GM19023 (cell line): ENCODE measurements around the gene ZNF609.

Experiments used
- ATAC-seq: cut with Tn5 transposase; IDR thresholded peaks from one replicate; pipeline ENCODE4 v1.9.1; 2021; ENCODE audit warnings: mild to moderate bottlenecking, moderate library complexity; ENCODE audit not compliant: unreplicated experiment

ZNF609 gene

GRCh38 chr15:64690008-64690407, 229.6 kb downstream of the ZNF609 start:
- no peak for ATAC-seq

GRCh38 chr15:64690578-64691296, 230.4 kb downstream of the ZNF609 start:
- ATAC-seq: no peak

GRCh38 chr15:64691896-64692565, 231.7 kb downstream of the ZNF609 start:
- no peak for ATAC-seq

GRCh38 chr15:64693134-64693533, 232.8 kb downstream of the ZNF609 start:
- no peak for ATAC-seq

- no peak for ATAC-seq
These were observed 234.4 kb downstream of the ZNF609 start for GRCh38 chr15:64694816-64695215.

- ATAC-seq: no peak
These were observed 235.2 kb downstream of the ZNF609 start for GRCh38 chr15:64695561-64695992.

- no peak for ATAC-seq
These were observed 236.1 kb downstream of the ZNF609 start for GRCh38 chr15:64696481-64696880.

- ATAC-seq: no peak
These were observed 237.6 kb downstream of the ZNF609 start for GRCh38 chr15:64697911-64698369.

- ATAC-seq: no peak
These were observed 238.4 kb downstream of the ZNF609 start for GRCh38 chr15:64698823-64699222.

GRCh38 chr15:64699751-64700388, 239.5 kb downstream of the ZNF609 start:
- ATAC-seq: no peak

GRCh38 chr15:64701051-64701450, 240.7 kb downstream of the ZNF609 start:
- no peak for ATAC-seq

GRCh38 chr15:64701482-64702184, 241.3 kb downstream of the ZNF609 start:
- ATAC-seq: no peak

GRCh38 chr15:64702816-64703631, 242.6 kb downstream of the ZNF609 start:
- peak; percentile 97 for ATAC-seq

- no peak for ATAC-seq
These were observed 243.2 kb downstream of the ZNF609 start for GRCh38 chr15:64703632-64703959.

GRCh38 chr15:64705006-64705405, 244.6 kb downstream of the ZNF609 start:
- no peak for ATAC-seq

- ATAC-seq: no peak
These were observed 245.9 kb downstream of the ZNF609 start for GRCh38 chr15:64706011-64706911.

- ATAC-seq: no peak
These were observed 250.5 kb downstream of the ZNF609 start for GRCh38 chr15:64710676-64711428.

GRCh38 chr15:64712353-64712752, 252.0 kb downstream of the ZNF609 start:
- ATAC-seq: no peak

GRCh38 chr15:64713592-64713991, 253.2 kb downstream of the ZNF609 start:
- ATAC-seq: no peak
